ENCODE measurements around the gene GOLT1B.

Gene GOLT1B

GRCh38 chr12:21538061-21538653 lies 36.6 kb downstream of the GOLT1B start:
- no peak for DNase-seq
- TF ChIP-seq POLR2A (IDR thresholded peaks at IDR 0.05; ENCODE audit: low read length) (no peak), GATA1 (IDR thresholded peaks at IDR 0.05; ENCODE audit: low read depth, low read length) (no peak)

- TF ChIP-seq GATA1 (IDR thresholded peaks at IDR 0.05; ENCODE audit: low read depth, low read length) (no peak), POLR2A (IDR thresholded peaks at IDR 0.05; ENCODE audit: low read length) (no peak)
- no peak for DNase-seq
Observed at GRCh38 chr12:21539797-21540196, 38.2 kb downstream of the GOLT1B start.

GRCh38 chr12:21541773-21542172 lies 40.2 kb downstream of the GOLT1B start:
- no peak for TF ChIP-seq GATA1 (IDR thresholded peaks at IDR 0.05; ENCODE audit: low read depth, low read length)
- no peak for TF ChIP-seq POLR2A (IDR thresholded peaks at IDR 0.05; ENCODE audit: low read length)
- DNase-seq = no peak

GRCh38 chr12:21542403-21542802 lies 40.8 kb downstream of the GOLT1B start:
- no peak for DNase-seq
- TF ChIP-seq GATA1 (IDR thresholded peaks at IDR 0.05; ENCODE audit: low read depth, low read length) (no peak), POLR2A (IDR thresholded peaks at IDR 0.05; ENCODE audit: low read length) (no peak)

- TF ChIP-seq GATA1 (IDR thresholded peaks at IDR 0.05; ENCODE audit: low read depth, low read length) (no peak), POLR2A (IDR thresholded peaks at IDR 0.05; ENCODE audit: low read length) (no peak)
- no peak for DNase-seq
Observed at GRCh38 chr12:21543151-21543550, 41.6 kb downstream of the GOLT1B start.

GRCh38 chr12:21545557-21545956 lies 44.0 kb downstream of the GOLT1B start:
- TF ChIP-seq GATA1 (IDR thresholded peaks at IDR 0.05; ENCODE audit: low read depth, low read length) = no peak
- TF ChIP-seq POLR2A (IDR thresholded peaks at IDR 0.05; ENCODE audit: low read length) = no peak
- no peak for DNase-seq

- DNase-seq = no peak
- no peak for TF ChIP-seq POLR2A (IDR thresholded peaks at IDR 0.05; ENCODE audit: low read length)
- TF ChIP-seq GATA1 (IDR thresholded peaks at IDR 0.05; ENCODE audit: low read depth, low read length) = no peak
Observed at GRCh38 chr12:21546716-21547115, 45.1 kb downstream of the GOLT1B start.

- no peak for TF ChIP-seq GATA1 (IDR thresholded peaks at IDR 0.05; ENCODE audit: low read depth, low read length)
- TF ChIP-seq POLR2A (IDR thresholded peaks at IDR 0.05; ENCODE audit: low read length) = no peak
- DNase-seq = no peak
Observed at GRCh38 chr12:21547437-21547836, 45.8 kb downstream of the GOLT1B start.

- no peak for DNase-seq
- TF ChIP-seq POLR2A (IDR thresholded peaks at IDR 0.05; ENCODE audit: low read length) (no peak), GATA1 (IDR thresholded peaks at IDR 0.05; ENCODE audit: low read depth, low read length) (no peak)
Observed at GRCh38 chr12:21551841-21552465, 50.4 kb downstream of the GOLT1B start.

- TF ChIP-seq GATA1 (IDR thresholded peaks at IDR 0.05; ENCODE audit: low read depth, low read length) = no peak
- no peak for TF ChIP-seq POLR2A (IDR thresholded peaks at IDR 0.05; ENCODE audit: low read length)
- DNase-seq = no peak
Observed at GRCh38 chr12:21552635-21553328, 51.2 kb downstream of the GOLT1B start.

GRCh38 chr12:21553329-21553675 lies 51.7 kb downstream of the GOLT1B start:
- DNase-seq = no peak
- TF ChIP-seq POLR2A (IDR thresholded peaks at IDR 0.05; ENCODE audit: low read length) (no peak), GATA1 (IDR thresholded peaks at IDR 0.05; ENCODE audit: low read depth, low read length) (no peak)

GRCh38 chr12:21558100-21558679 lies 56.6 kb downstream of the GOLT1B start:
- no peak for DNase-seq
- no peak for TF ChIP-seq GATA1 (IDR thresholded peaks at IDR 0.05; ENCODE audit: low read depth, low read length)
- TF ChIP-seq POLR2A (IDR thresholded peaks at IDR 0.05; ENCODE audit: low read length) = no peak

GRCh38 chr12:21559855-21560569 lies 58.4 kb downstream of the GOLT1B start:
- TF ChIP-seq POLR2A (IDR thresholded peaks at IDR 0.05; ENCODE audit: low read length) (no peak), GATA1 (IDR thresholded peaks at IDR 0.05; ENCODE audit: low read depth, low read length) (no peak)
- DNase-seq = no peak

- DNase-seq = no peak
- TF ChIP-seq POLR2A (IDR thresholded peaks at IDR 0.05; ENCODE audit: low read length) = no peak
- no peak for TF ChIP-seq GATA1 (IDR thresholded peaks at IDR 0.05; ENCODE audit: low read depth, low read length)
Observed at GRCh38 chr12:21561158-21561557, 59.6 kb downstream of the GOLT1B start.
